H1 (cell line): ENCODE data around the gene DAB2IP. TPM values are rescaled to one million over a fixed set of nuclear protein-coding genes. Genes with fewer than 3 reads are reported as not detected.
A peak's percentile ranks its signal among the peaks of the same experiment; 100 is the strongest.

Experiments
- CEBPB ChIP-seq: IDR thresholded peaks from 2 replicates; pipeline ENCODE4 v1.6.1; 2012; ENCODE audit warnings: low read depth, low read length
- JUN ChIP-seq: IDR thresholded peaks from 2 replicates; pipeline ENCODE4 v1.6.1; 2011; ENCODE audit warnings: low read depth, mild to moderate bottlenecking, improper control_type of control experiment, low read length
- NANOG ChIP-seq: IDR thresholded peaks from 2 replicates; pipeline ENCODE4 v1.6.1; 2011; ENCODE audit warnings: low read length, low read depth, mild to moderate bottlenecking, inconsistent platforms; ENCODE audit not compliant: insufficient read depth, poor library complexity, severe bottlenecking
- RBBP5 ChIP-seq: IDR thresholded peaks from 2 replicates; pipeline ENCODE4 v1.7.1; 2012; ENCODE audit warnings: low read depth, mild to moderate bottlenecking, inconsistent platforms, low read length, moderate library complexity, borderline replicate concordance
- RFX5 ChIP-seq: IDR thresholded peaks from 2 replicates; pipeline ENCODE4 v1.6.1; 2011; ENCODE audit warnings: low read depth, low read length, improper control_type of control experiment, borderline replicate concordance
- SP1 ChIP-seq: IDR thresholded peaks from 2 replicates; pipeline ENCODE4 v1.6.1; 2011; ENCODE audit warnings: low read depth, low read length
- SRF ChIP-seq: IDR thresholded peaks from 2 replicates; pipeline ENCODE4 v1.6.1; 2011; ENCODE audit warnings: mild to moderate bottlenecking, low read depth, low read length, moderate library complexity
- TAF7 ChIP-seq: optimal IDR thresholded peaks from 2 replicates; pipeline ENCODE3; 2011; ENCODE audit warnings: low read depth, mild to moderate bottlenecking, inconsistent platforms, low read length, moderate library complexity, borderline replicate concordance
- polyA plus RNA-seq, 7 experiments: library from polyadenylated mRNA; depleted of rRNA in 3 of 7; stranded (reverse) in 5 of 7; unstranded in 2 of 7; fragments of >200 nt in 5 of 7; fragments of 200-250 nt in 2 of 7; gene quantifications; 1 replicate in 5 of 7; 2 replicates in 1 of 7; 4 replicates in 1 of 7; pipeline versions ENCODE4 v1.2.1 to v1.2.3, GENCODE V29; 2011 to 2013; ENCODE audit warnings: missing spikeins in 2 of 7, mixed read lengths in 2 of 7
- total RNA-seq: library from RNA; stranded (reverse); fragmentation: NEBNext Ultra II Directional; extraction: Animal tissue kit (Norgen Biotek cat#: 25700); gene quantifications from 2 replicates; pipeline ENCODE4 v1.2.1, GENCODE V29; 2021
- TF ChIP-seq, protein P1 (sequence below): fragments of 300-600 bp; sonication (generic); IDR thresholded peaks from 2 replicates; pipeline ENCODE4 v1.7.1; 2012; ENCODE audit warnings: low read length, moderate library complexity, mild to moderate bottlenecking, inconsistent platforms; ENCODE audit not compliant: insufficient replicate concordance
- TF ChIP-seq, protein P2 (sequence below): IDR thresholded peaks from 2 replicates; pipeline ENCODE4 v1.6.1; 2011; ENCODE audit warnings: low read depth, mild to moderate bottlenecking, low read length; ENCODE audit not compliant: insufficient read depth

Gene DAB2IP
- total and polyA plus RNA-seq, 2 of the 8 experiments (the other 6 are each of a cell fraction or from before 2014, with no cell fraction given): 19.7 to 39.5 TPM

DNA sequence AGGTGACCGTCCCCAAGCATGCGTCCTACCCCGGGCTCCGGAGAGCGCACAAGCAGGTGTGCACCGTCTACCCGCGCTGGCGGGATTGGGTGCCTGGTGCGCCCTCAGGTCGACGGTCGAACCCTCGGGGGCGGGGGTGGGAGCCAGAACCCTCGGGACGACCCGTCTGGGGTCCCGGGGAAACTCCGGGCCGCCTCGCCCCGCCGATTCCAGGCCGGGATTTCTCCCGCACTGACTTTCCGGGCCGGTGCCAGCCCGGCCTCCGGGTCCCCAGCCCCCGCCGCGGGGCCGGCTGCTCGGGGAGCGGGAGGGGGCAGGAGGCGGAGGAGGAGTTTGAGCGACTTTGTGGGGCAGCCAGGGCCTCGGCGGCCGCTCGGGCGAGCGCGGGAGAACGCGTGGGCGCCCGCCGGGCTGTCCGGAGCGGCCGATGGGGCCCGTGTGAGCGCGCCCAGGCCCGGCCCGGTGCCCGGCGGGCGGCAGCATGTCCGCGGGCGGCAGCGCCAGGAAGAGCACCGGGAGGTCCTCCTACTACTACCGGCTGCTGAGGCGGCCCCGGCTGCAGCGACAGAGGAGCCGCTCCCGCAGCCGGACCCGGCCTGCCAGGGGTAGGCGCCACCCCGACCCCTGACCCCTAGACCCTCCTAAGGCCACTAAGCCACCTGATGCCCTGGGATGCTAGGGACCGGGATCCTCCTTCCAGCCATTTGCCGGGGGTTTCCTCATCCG lies at the start of gene DAB2IP (continued):
- TF ChIP-seq, protein P1, sequence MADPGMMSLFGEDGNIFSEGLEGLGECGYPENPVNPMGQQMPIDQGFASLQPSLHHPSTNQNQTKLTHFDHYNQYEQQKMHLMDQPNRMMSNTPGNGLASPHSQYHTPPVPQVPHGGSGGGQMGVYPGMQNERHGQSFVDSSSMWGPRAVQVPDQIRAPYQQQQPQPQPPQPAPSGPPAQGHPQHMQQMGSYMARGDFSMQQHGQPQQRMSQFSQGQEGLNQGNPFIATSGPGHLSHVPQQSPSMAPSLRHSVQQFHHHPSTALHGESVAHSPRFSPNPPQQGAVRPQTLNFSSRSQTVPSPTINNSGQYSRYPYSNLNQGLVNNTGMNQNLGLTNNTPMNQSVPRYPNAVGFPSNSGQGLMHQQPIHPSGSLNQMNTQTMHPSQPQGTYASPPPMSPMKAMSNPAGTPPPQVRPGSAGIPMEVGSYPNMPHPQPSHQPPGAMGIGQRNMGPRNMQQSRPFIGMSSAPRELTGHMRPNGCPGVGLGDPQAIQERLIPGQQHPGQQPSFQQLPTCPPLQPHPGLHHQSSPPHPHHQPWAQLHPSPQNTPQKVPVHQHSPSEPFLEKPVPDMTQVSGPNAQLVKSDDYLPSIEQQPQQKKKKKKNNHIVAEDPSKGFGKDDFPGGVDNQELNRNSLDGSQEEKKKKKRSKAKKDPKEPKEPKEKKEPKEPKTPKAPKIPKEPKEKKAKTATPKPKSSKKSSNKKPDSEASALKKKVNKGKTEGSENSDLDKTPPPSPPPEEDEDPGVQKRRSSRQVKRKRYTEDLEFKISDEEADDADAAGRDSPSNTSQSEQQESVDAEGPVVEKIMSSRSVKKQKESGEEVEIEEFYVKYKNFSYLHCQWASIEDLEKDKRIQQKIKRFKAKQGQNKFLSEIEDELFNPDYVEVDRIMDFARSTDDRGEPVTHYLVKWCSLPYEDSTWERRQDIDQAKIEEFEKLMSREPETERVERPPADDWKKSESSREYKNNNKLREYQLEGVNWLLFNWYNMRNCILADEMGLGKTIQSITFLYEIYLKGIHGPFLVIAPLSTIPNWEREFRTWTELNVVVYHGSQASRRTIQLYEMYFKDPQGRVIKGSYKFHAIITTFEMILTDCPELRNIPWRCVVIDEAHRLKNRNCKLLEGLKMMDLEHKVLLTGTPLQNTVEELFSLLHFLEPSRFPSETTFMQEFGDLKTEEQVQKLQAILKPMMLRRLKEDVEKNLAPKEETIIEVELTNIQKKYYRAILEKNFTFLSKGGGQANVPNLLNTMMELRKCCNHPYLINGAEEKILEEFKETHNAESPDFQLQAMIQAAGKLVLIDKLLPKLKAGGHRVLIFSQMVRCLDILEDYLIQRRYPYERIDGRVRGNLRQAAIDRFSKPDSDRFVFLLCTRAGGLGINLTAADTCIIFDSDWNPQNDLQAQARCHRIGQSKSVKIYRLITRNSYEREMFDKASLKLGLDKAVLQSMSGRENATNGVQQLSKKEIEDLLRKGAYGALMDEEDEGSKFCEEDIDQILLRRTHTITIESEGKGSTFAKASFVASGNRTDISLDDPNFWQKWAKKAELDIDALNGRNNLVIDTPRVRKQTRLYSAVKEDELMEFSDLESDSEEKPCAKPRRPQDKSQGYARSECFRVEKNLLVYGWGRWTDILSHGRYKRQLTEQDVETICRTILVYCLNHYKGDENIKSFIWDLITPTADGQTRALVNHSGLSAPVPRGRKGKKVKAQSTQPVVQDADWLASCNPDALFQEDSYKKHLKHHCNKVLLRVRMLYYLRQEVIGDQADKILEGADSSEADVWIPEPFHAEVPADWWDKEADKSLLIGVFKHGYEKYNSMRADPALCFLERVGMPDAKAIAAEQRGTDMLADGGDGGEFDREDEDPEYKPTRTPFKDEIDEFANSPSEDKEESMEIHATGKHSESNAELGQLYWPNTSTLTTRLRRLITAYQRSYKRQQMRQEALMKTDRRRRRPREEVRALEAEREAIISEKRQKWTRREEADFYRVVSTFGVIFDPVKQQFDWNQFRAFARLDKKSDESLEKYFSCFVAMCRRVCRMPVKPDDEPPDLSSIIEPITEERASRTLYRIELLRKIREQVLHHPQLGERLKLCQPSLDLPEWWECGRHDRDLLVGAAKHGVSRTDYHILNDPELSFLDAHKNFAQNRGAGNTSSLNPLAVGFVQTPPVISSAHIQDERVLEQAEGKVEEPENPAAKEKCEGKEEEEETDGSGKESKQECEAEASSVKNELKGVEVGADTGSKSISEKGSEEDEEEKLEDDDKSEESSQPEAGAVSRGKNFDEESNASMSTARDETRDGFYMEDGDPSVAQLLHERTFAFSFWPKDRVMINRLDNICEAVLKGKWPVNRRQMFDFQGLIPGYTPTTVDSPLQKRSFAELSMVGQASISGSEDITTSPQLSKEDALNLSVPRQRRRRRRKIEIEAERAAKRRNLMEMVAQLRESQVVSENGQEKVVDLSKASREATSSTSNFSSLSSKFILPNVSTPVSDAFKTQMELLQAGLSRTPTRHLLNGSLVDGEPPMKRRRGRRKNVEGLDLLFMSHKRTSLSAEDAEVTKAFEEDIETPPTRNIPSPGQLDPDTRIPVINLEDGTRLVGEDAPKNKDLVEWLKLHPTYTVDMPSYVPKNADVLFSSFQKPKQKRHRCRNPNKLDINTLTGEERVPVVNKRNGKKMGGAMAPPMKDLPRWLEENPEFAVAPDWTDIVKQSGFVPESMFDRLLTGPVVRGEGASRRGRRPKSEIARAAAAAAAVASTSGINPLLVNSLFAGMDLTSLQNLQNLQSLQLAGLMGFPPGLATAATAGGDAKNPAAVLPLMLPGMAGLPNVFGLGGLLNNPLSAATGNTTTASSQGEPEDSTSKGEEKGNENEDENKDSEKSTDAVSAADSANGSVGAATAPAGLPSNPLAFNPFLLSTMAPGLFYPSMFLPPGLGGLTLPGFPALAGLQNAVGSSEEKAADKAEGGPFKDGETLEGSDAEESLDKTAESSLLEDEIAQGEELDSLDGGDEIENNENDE: no peak
- TF ChIP-seq, protein P2, sequence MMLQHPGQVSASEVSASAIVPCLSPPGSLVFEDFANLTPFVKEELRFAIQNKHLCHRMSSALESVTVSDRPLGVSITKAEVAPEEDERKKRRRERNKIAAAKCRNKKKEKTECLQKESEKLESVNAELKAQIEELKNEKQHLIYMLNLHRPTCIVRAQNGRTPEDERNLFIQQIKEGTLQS: no peak
- no peak for TF ChIP-seq NANOG
- TF ChIP-seq JUN: peak; percentile 18; the same call in 1 of the 2 replicates
- TF ChIP-seq RBBP5: 0 out of 2 replicates have a peak, but pooled peaks have one; percentile 46
- peak; percentile 51; the same call in 1 of the 2 replicates for TF ChIP-seq RFX5
- no peak for TF ChIP-seq TAF7
- peak; percentile 88 for TF ChIP-seq SP1
- TF ChIP-seq CEBPB: no peak
- TF ChIP-seq SRF: no peak
